Neural progenitor cell (in vitro differentiated cells): ENCODE measurements around the gene SLC12A6.

Experiments used
- EZH2 ChIP-seq: fragments of 200-600 bp; sonication (generic); IDR thresholded peaks from 2 replicates; pipeline ENCODE4 v1.6.1; 2017; ENCODE audit warnings: antibody characterized with exemption, mild to moderate bottlenecking, moderate library complexity
- TF ChIP-seq, protein P1 (sequence below): fragments of 200-600 bp; sonication (generic); IDR thresholded peaks from 2 replicates; pipeline ENCODE4 v1.5.1; 2017; ENCODE audit warnings: antibody characterized with exemption, mild to moderate bottlenecking

DNA sequence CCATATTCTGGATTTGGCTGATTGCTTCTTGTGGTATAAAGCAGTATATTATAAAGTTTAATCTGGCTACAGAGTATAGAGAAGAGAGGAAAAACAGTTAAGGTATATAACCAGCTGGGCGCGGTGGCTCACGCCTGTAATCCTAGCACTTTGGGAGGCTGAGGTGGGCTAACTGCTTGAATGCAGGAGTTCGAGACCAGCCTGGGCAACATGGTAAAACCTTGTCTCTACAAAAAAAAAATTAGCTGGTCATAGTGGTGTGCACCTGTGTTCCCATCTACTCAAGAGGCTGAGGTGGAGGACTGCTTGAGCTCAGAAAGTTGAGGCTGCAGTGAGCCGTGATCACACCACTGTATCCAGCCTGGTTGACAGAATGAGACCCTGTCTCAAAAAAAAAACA, 7.3 kb downstream of the SLC12A6 start:
- TF ChIP-seq, protein P1, sequence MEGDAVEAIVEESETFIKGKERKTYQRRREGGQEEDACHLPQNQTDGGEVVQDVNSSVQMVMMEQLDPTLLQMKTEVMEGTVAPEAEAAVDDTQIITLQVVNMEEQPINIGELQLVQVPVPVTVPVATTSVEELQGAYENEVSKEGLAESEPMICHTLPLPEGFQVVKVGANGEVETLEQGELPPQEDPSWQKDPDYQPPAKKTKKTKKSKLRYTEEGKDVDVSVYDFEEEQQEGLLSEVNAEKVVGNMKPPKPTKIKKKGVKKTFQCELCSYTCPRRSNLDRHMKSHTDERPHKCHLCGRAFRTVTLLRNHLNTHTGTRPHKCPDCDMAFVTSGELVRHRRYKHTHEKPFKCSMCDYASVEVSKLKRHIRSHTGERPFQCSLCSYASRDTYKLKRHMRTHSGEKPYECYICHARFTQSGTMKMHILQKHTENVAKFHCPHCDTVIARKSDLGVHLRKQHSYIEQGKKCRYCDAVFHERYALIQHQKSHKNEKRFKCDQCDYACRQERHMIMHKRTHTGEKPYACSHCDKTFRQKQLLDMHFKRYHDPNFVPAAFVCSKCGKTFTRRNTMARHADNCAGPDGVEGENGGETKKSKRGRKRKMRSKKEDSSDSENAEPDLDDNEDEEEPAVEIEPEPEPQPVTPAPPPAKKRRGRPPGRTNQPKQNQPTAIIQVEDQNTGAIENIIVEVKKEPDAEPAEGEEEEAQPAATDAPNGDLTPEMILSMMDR = no peak
- no peak for TF ChIP-seq EZH2
